Left ventricle myocardium inferior (tissue), 1 donor: ENCODE measurements around the gene HOXB5. TPM values are rescaled to one million over a fixed set of nuclear protein-coding genes. Genes with fewer than 3 reads are reported as not detected.

Experiments
- DNase-seq: peaks from one replicate; pipeline ENCODE4 v3.0.0-alpha.2; 2020
- H3K27ac ChIP-seq: fragments of 200-600 bp; replicated peaks from 2 replicates; pipeline ENCODE4 v1.8.0; 2021
- H3K27me3 ChIP-seq: fragments of 200-600 bp; 2 replicates; pipeline ENCODE4 v1.8.0; 2021; ENCODE audit warnings: low read depth
- H3K36me3 ChIP-seq: fragments of 200-600 bp; 2 replicates; pipeline ENCODE4 v1.8.0; 2021
- H3K4me1 ChIP-seq: fragments of 200-600 bp; 2 replicates; pipeline ENCODE4 v1.8.0; 2021
- H3K4me3 ChIP-seq: fragments of 200-600 bp; 2 replicates; pipeline ENCODE4 v1.8.0; 2021; ENCODE audit warnings: mild to moderate bottlenecking, moderate library complexity
- H3K9me3 ChIP-seq: fragments of 200-600 bp; replicated peaks from 2 replicates; pipeline ENCODE4 v1.8.0; 2021
- intact Hi-C: fragments of 100-400 bp; cut with micrococcal nuclease; formaldehyde crosslinking; loops from one replicate; pipeline ENCODE4 v1.11.0; 2022
- total RNA-seq: library from RNA; stranded (reverse); fragmentation: NEBNext Ultra II Directional; extraction: Animal tissue kit (Norgen Biotek cat#: 25700); gene quantifications from one replicate; pipeline ENCODE4 v1.2.1, GENCODE V29; 2021
- TF ChIP-seq, protein P1 (sequence below): fragments of 200-600 bp; IDR thresholded peaks from 2 replicates; pipeline ENCODE4 v1.8.0; 2021; ENCODE audit warnings: antibody characterized with exemption, mild to moderate bottlenecking, borderline replicate concordance
- donor health status: DM: no; HTN: yes; CAD: no; lungs with severe emphysema.

The HOXB5 gene
- total RNA-seq, 1 donor from 2014 or later: not detected

DNA sequence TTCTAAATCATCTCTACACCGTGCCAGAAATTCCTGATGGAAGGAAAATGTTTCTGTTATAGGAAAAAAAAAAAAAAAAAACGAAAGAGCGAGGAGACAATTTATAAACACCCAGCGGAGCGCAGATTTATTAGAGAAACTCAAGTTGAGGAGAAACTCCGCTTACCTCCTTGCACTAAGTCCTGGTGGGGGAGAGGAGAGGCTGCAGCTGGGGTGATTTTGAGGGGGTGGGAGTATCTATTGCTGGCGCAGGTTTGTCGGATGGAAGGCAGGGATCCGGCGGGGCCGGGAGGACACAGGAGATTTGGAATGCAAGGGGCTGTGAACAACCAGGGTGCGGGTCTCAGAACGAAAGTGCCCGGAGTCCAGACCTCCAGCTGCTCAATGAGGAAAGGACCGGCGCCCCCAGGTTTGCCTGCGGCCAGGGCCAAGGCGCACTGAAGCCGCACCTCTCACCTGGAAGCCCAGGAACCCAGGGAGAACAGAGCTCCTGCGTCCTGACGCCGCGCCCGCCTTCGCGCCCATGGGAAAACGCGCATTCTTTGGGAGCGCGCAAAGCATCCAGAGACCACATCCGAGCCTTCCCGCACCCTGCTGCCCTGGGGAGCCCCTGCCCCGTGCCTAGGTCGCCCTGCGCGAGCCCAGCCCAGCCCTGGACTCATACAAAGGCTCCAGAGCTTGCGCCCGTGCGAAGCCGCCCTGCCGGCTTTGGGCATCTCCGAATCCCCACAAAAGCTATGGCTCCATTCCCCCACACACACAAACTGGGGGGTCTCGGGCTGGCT, 24.1 kb upstream of the HOXB5 start:
- Histone ChIP-seq H3K4me3 (no peak overlapping the region), H3K27me3 (peaks cover 100% of the 10 kb centered on the region), H3K4me1 (peaks cover 33% of the 10 kb centered on the region), H3K9me3 (no peaks in the 10 kb centered on the region), H3K36me3 (no peaks in the 10 kb centered on the region), H3K27ac (no peak overlapping the region)
- no peak for DNase-seq
- intact Hi-C loops: loop anchor here (10.0 kb wide), 1 partner anchor 283 kb away; no protein-coding TSS in a partner anchor
- TF ChIP-seq, protein P1, sequence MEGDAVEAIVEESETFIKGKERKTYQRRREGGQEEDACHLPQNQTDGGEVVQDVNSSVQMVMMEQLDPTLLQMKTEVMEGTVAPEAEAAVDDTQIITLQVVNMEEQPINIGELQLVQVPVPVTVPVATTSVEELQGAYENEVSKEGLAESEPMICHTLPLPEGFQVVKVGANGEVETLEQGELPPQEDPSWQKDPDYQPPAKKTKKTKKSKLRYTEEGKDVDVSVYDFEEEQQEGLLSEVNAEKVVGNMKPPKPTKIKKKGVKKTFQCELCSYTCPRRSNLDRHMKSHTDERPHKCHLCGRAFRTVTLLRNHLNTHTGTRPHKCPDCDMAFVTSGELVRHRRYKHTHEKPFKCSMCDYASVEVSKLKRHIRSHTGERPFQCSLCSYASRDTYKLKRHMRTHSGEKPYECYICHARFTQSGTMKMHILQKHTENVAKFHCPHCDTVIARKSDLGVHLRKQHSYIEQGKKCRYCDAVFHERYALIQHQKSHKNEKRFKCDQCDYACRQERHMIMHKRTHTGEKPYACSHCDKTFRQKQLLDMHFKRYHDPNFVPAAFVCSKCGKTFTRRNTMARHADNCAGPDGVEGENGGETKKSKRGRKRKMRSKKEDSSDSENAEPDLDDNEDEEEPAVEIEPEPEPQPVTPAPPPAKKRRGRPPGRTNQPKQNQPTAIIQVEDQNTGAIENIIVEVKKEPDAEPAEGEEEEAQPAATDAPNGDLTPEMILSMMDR: no peak

DNA sequence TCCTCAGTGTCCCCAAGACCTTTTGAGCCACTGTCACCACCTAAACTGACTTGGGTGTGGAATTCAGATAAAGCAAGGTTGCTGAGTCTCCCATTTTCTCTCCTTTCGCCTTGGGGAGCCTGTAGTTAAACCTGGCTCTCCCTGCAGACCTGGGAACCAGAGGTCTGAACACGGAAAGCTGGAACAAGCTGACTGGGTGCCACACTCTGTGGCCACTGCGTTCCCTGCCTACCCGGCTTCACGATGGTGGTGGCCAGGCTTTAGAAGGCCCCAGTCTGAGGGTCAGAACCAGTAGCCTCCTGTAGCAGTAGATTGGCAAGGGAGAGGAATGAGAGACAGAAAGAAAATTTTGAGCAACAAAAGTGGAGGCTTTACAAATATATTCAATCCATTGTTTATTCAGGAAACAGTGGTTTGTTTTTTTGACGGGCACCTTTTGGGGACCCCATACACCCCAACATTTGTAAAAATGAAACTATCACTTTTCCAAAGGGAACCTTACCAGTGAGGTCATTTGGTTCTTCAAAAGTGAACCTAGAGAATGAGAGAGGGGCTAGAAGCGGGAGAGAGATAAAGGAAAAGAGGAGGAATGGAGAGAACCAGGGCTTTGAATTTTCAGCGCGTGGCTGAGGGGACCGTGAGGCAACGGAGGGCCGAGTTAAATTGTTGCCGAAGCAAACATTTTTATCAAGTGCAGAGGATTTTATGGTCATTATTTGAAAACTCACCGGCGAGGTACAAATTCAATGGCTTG, 23.3 kb upstream of the HOXB5 start:
- TF ChIP-seq, protein P1: no peak
- Histone ChIP-seq H3K9me3 (no peaks in the 10 kb centered on the region), H3K4me1 (peaks cover 40% of the 10 kb centered on the region), H3K27ac (no peak overlapping the region), H3K36me3 (no peaks in the 10 kb centered on the region), H3K27me3 (peaks cover 100% of the 10 kb centered on the region), H3K4me3 (no peak overlapping the region)
- intact Hi-C loops: loop anchor here (10.0 kb wide), 1 partner anchor 282 kb away; no protein-coding TSS in a partner anchor
- no peak for DNase-seq

GRCh38 chr17:48615963-48616716, 22.6 kb upstream of the HOXB5 start:
- peaks cover 47% of the 10 kb centered on the region for H3K4me1 ChIP-seq
- no peaks in the 10 kb centered on the region for H3K9me3 ChIP-seq
- peaks cover 100% of the 10 kb centered on the region for H3K27me3 ChIP-seq
- TF ChIP-seq, protein P1: no peak
- no peak overlapping the region for H3K4me3 ChIP-seq
- no peak overlapping the region for H3K27ac ChIP-seq
- no peak for DNase-seq
- H3K36me3 ChIP-seq: no peaks in the 10 kb centered on the region
- intact Hi-C loops: loop anchor here (10.0 kb wide), 1 partner anchor 281 kb away; no protein-coding TSS in a partner anchor

DNA sequence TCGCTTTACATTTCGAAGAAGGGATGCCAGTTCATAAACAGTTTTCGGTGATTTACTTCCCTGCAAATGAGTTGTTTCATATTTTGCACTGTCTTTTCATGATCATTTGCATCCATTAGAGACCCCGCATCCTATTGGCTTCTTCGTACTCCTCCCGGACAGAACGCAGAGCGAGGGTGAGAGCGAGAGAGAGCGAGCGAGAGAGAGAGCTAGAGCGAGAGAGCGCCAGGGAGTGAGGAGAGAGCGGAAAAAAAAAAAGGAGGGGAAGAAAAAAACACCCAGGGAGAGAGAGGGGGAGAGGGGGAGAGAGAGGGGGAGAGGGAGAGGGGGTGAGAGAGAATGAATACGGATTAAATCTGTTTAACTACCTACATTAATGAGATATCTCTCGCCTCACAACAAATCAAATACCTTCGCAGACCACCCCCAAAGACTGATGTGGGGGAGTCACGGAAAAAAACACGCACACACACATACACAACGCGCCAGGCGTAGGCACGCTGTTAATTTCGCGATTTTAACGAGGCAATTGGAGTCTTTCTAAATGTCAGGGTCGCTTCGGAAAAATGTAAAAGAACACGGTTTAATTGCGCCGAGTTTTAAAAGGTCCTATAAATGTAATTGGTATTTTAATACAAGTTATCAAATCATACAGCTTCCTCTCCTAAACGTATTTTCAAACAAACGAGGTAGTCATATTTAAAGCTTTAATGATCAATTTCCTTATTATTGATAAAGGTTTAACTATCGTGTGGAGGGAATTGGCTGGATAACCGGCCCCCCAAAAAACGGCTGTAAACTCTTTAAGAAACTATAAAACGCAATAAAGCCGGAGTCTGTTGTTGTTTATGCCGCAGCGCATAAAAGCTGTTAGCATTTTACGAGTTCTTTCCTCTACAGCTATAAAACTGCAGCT, 21.7 kb upstream of the HOXB5 start, which contains the start of gene HOXB8:
Gene HOXB8, minus strand, starts transcription at position 246 of the 916 bp plus-strand sequence. CDS start 588 bp downstream, outside the sequence.
- DNase-seq: no peak
- H3K4me3 ChIP-seq: peak within 1 kb of the TSS; percentile 35
- no peaks in the 10 kb centered on the region for H3K9me3 ChIP-seq
- H3K27ac ChIP-seq: no peak within 1 kb of the TSS
- intact Hi-C loops: loop anchor here (10.0 kb wide), 1 partner anchor 281 kb away; no protein-coding TSS in a partner anchor
- H3K27me3 ChIP-seq: peaks cover 100% of the 10 kb centered on the region
- H3K4me1 ChIP-seq: peaks cover 55% of the 10 kb centered on the region
- TF ChIP-seq, protein P1: no peak
- H3K36me3 ChIP-seq: no peaks in the 10 kb centered on the region
